GM18508 (cell line): Measurements from ENCODE around the gene NTSR1.

Experiments used
- ATAC-seq: cut with Tn5 transposase; IDR thresholded peaks from one replicate; pipeline ENCODE4 v1.9.1; 2021; ENCODE audit warnings: moderate number of reproducible peaks; ENCODE audit not compliant: insufficient read depth, unreplicated experiment

Gene NTSR1

GRCh38 chr20:62795023-62795761 lies 86.6 kb downstream of the NTSR1 start:
- no peak for ATAC-seq

- ATAC-seq = no peak
These were observed 88.3 kb downstream of the NTSR1 start for GRCh38 chr20:62796699-62797491.

- ATAC-seq = no peak
These were observed 89.3 kb downstream of the NTSR1 start for GRCh38 chr20:62797671-62798532.

- ATAC-seq = no peak
These were observed 90.4 kb downstream of the NTSR1 start for GRCh38 chr20:62799036-62799435.

GRCh38 chr20:62799459-62799858 lies 90.8 kb downstream of the NTSR1 start:
- no peak for ATAC-seq

GRCh38 chr20:62799873-62800272 lies 91.2 kb downstream of the NTSR1 start:
- no peak for ATAC-seq

- no peak for ATAC-seq
These were observed 92.0 kb downstream of the NTSR1 start for GRCh38 chr20:62800314-62801259.

GRCh38 chr20:62801284-62802010 lies 92.8 kb downstream of the NTSR1 start:
- ATAC-seq = no peak

GRCh38 chr20:62802026-62802712 lies 93.5 kb downstream of the NTSR1 start:
- ATAC-seq = no peak

GRCh38 chr20:62804021-62804626 lies 95.5 kb downstream of the NTSR1 start:
- no peak for ATAC-seq

GRCh38 chr20:62804627-62805154 lies 96.1 kb downstream of the NTSR1 start, which contains the start of gene OGFR:
Gene OGFR (plus strand): TSS chr20:62804835. CDS start chr20:62804860, 25 bp downstream.
- ATAC-seq = no peak

- ATAC-seq = no peak
These were observed 96.6 kb downstream of the NTSR1 start for GRCh38 chr20:62805155-62805710.

GRCh38 chr20:62805711-62806382 lies 97.2 kb downstream of the NTSR1 start:
- no peak for ATAC-seq

GRCh38 chr20:62806383-62807050 lies 97.9 kb downstream of the NTSR1 start:
- no peak for ATAC-seq

GRCh38 chr20:62807444-62808210 lies 99.0 kb downstream of the NTSR1 start:
- ATAC-seq = no peak
